GM18870 (cell line): Measurements from ENCODE around the gene FAM171A1.
"Not testable (repeated sequence)": the region's sequence is repeated elsewhere in the genome, so short reads cannot be mapped to it uniquely, and the experiment has no call there.

Experiments
- ATAC-seq: cut with Tn5 transposase; IDR thresholded peaks from one replicate; pipeline ENCODE4 v1.9.1; 2021; ENCODE audit warnings: moderate library complexity; ENCODE audit not compliant: unreplicated experiment

The FAM171A1 gene

GRCh38 chr10:15320522-15321203 lies 50.4 kb downstream of the FAM171A1 start:
- no peak for ATAC-seq

- ATAC-seq, result no peak
Measured at GRCh38 chr10:15320118-15320517, 51.0 kb downstream of the FAM171A1 start.

GRCh38 chr10:15316871-15317464 lies 54.1 kb downstream of the FAM171A1 start:
- ATAC-seq, result no peak

GRCh38 chr10:15316145-15316544 lies 54.9 kb downstream of the FAM171A1 start:
- no peak for ATAC-seq

- ATAC-seq, result no peak
Measured at GRCh38 chr10:15315286-15315685, 55.8 kb downstream of the FAM171A1 start.

- no peak for ATAC-seq
Measured at GRCh38 chr10:15314482-15315045, 56.5 kb downstream of the FAM171A1 start.

- no peak for ATAC-seq
Measured at GRCh38 chr10:15313843-15314242, 57.2 kb downstream of the FAM171A1 start.

- no peak for ATAC-seq
Measured at GRCh38 chr10:15313047-15313446, 58.0 kb downstream of the FAM171A1 start.

GRCh38 chr10:15311569-15312280 lies 59.4 kb downstream of the FAM171A1 start:
- no peak for ATAC-seq

GRCh38 chr10:15310776-15311568 lies 60.1 kb downstream of the FAM171A1 start:
- ATAC-seq, result no peak

GRCh38 chr10:15309221-15309620 lies 61.9 kb downstream of the FAM171A1 start:
- no peak for ATAC-seq

- no peak for ATAC-seq
Measured at GRCh38 chr10:15306735-15307280, 64.3 kb downstream of the FAM171A1 start.

- ATAC-seq, result no peak
Measured at GRCh38 chr10:15305634-15306033, 65.5 kb downstream of the FAM171A1 start.

- no peak for ATAC-seq
Measured at GRCh38 chr10:15305161-15305560, 65.9 kb downstream of the FAM171A1 start.

- ATAC-seq, result not testable (repeated sequence)
Measured at GRCh38 chr10:15302188-15302956, 68.7 kb downstream of the FAM171A1 start.

- ATAC-seq, result no peak
Measured at GRCh38 chr10:15300697-15301096, 70.4 kb downstream of the FAM171A1 start.

GRCh38 chr10:15300145-15300544 lies 70.9 kb downstream of the FAM171A1 start:
- no peak for ATAC-seq

- no peak for ATAC-seq
Measured at GRCh38 chr10:15296701-15297100, 74.4 kb downstream of the FAM171A1 start.

GRCh38 chr10:15295537-15296325 lies 75.4 kb downstream of the FAM171A1 start:
- no peak for ATAC-seq
